Measurements from ENCODE around the gene VCPKMT.

Gene VCPKMT

DNA sequence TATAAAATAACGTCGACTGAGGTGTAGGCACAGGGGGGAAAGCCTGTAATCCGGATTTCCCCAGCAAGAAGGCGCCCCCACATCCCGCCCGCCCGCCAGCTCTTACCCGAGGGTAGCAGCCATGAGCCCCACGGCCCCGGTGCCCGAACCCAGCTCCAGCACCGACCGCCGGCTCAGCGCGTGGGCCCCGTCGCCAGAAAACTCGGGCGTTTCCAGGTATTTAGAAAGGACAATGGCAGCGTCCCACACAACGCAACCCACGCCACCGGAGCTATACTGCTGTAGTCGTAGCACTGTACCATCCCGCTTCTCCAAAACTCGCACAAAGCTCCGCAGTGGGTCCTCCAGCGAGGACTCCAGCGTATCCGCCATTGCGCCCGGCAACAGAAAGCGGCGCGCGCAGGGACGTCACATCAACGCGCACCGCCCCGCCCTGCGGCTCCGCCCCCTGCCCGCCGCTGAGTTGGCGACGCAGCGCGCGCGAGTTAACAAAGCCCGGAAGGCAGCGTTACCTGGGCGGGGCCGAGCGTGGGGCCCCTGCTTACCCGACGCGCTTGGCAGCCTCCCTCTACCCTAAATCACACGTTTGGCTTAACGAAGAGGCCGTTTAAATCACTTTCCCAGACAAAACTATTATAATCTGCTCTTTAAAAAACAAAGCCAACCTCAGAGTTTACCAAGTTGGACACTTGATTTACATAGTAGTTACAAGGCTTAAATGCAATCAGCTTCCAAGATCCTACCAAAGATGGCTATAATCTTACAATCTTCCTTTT lies at the start of gene VCPKMT:
TSS of gene VCPKMT (minus strand) at position 392 of the 776 bp plus-strand sequence. CDS start at position 372, 20 bp downstream.
- peak; percentile 79 for DNase-seq

DNA sequence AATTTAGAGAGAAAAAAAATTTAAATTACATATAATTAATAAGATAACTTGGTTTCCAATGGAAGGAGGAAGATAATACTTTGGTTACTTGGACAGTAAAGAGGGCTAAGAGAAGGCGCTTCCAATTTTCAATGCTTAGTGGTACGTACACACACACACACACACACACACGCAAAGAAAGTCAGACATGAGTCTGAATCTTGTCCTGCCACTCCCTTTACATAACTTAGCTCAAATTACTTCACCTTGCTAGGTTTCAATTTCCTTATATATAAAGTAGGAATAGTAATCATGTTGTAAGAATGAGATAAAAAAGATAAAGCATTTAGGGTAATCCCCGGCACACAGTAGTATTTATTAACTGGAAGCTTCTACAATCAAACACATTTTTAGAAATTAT lies 39.7 kb upstream of the VCPKMT start:
- DNase-seq: no peak

DNA sequence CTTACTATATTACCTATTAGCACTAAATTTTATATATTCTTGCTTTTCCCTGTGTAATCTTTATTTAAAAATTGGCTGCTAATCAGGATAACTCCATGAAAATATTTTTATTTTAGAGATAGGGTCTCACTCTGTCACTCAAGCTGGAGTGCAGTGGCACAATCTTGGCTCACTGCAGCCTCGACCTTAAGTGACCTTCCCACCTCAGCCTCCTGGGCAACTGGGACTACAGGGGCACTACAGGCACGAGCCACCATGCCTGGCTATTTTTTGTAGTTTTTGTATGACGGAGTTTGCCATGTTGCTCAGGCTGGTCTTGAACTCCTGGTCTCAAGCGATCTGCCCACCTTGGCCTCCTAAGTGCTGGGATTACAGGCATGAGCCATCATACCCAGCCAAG lies 32.4 kb upstream of the VCPKMT start:
- no peak for DNase-seq

DNA sequence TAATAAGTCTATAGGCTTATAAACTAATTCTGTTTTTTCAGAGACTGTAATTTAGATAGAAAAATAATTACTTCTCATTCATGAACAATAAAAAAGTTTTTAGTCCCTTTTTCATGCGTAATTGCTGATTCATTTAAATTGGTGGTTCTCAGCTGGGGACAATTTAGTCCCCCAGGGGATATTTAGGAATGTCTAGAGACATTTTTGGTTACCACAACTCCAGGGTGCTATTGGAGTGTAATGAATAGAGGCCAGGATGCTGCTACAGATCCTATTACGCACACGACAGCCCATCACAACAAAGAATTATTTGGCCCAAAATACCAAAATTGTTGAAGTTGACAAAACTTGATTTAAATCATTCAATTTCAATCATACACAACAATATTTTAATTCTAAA lies 22.8 kb upstream of the VCPKMT start:
- no peak for DNase-seq

DNA sequence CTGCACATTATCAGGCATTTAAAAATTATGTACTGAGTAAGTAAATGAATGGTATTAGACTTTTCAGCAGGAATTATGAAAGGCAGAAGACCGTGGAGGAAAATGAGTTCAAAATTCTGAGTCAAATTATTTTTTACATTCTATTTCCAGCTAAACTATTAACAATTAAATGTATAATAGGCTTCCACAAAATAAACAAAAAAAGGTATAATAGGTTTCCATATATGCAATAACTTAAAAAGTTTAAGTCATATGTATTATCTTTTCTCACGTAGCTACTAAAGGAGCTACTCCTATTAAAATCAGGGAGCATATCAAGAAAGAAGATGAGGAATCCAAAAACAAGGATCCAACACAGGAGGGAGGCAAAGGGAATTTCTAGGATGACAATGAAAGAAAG lies 11.4 kb upstream of the VCPKMT start:
- DNase-seq: no peak

DNA sequence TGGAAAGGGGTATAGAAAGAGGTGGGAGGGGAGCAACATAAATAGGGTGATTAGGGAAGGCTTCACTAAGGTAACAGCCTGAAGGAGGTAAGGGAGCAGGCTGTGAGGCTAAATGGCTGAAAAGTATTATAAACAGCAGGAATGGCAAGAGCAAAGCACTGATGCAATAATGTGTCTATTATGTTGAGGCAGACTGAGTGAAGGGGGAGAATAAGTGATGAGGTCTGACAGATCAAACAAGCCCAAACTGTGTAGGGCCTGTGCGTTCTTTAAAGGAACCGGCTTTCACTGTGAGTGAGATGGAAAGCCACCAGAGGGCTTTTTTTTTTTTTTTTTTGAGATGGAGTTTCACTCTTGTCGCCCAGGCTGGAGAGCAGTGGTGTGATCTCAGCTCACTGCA lies 6.7 kb upstream of the VCPKMT start:
- no peak for DNase-seq

DNA sequence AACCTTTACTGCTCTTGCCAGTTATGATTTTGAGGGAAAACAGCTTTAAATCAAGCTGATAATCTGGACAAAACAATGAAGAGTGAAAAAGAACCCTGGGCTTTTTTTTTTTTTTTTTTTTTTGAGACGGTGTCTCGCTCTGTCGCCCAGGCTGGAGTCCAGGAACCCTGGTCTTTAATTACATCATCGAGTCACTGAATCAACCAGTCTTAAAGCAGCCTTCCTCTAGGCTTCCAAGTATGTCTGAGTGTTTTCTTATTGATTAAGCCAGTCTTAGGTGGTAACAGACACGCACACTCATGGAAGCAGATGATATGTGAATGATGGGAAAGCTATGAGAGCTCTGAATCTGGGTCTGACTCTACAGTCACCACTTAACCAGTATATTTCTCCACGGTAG lies 5.9 kb upstream of the VCPKMT start:
- no peak for DNase-seq

DNA sequence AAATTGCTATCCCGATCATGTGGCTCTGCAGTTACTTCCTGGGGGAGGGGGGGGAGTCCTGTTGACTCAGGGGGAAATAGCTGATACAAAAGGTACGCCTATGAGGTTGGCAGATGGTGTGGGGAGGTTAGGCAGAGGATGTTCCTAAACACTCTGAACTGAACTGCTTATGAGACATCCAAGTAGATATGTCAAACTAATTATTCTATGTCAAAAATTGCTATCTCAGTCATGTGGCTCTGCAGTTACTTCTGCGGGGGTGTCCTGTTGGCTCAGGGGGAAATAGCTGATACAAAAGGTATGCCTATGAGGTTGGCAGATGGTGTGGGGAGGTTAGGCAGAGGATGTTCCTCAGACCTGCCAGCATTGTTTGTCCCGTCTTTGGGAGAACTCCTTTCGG lies 5.1 kb upstream of the VCPKMT start:
- no peak for DNase-seq

DNA sequence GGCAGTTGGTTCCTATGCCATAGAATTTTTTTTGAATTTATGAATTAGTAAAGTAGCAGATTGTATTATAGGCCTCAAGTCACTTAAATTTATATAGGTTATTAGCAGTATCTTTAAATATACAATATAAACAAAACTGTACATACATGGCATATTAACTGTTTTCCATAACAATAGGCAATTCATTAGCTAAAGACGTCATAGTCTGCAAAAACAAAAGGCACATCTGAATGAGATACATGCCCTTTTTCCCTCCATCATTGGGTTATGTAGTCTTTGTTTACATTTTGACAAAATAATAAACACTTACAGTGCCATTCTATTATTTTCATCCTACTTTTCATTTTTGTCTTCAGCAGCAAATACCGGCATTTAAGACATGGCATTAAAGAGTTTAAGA lies 1.1 kb upstream of the VCPKMT start:
- no peak for DNase-seq

DNA sequence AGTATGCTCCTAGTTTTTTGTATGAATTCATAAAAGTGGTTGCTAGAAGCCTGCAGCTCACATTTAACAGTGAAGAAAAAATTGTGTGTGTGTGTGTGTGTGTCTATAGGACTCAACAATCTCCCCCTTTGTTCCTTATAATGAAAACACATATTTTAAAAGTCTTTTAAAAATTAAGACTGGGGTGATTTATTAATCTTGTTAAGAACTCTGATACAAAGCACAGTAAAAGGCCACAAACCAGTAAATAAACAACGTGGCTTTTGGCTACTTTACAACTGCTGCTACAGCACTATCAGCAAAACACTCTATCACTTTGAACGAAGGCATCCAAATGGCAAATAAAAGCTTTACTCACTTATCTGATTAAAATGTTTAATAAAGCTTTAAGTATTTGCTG lies 594 bp upstream of the VCPKMT start:
- DNase-seq: no peak

DNA sequence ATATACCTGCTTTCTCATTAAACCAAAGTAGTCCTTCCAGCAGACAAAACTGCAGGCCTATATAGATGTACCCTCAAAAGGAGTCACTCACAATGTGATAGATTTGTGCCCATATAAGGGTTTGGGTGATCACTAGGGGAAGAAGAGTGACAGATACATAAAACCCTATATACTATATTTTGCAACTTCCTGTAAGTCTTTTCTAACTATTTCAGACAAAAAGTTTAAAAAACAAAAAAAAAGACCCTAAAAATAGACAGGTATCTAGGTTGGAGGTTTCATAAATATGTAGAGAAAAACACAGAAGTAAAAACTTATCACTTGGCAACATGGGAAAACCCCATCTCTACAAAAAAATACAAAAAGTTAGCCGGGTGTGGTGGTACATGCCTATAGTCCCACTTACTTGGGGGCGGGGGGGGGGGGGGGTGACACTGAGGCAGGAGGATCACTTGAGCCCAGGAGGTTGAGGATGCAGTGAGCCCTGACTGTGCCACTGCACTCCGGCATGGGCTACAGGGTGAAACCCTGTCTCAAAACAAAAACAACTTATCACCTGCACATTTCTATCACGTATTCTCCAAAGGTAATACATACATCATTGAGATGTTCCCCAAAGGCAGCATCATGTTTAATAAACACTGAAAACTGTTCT lies 2.9 kb downstream of the VCPKMT start:
- no peak for DNase-seq

DNA sequence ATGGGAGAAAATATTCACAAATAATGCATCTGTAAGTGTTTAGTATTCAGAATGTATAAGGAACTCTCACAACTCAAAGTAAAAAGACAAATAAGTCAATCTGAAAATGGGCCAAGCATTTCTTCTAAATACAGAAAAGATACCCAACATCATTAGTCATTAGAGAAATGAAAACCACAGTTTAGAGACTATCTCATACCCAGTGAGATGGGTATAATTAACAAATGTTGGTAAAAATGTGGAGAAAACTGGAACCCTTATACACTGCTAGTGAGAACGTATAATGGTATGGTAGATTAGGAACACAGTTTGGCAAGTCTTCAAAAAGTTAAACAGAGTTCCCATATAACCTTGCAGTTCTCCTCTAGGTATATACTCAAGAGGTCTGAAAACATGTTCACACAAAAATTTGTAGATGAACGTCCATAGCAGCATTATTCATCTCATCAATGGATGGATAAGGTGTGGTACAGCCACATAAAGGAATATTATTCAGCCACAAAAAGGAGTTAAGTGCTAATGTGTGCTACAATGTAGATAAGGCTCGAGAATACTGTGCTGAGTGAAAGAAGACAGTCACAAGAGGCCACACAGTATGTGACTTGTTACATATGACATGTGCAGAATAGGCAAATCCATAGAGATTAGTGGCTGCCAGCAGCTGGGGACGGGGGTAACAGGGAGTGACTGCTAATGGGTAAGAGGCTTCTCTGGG lies 5.9 kb downstream of the VCPKMT start:
- DNase-seq: no peak

DNA sequence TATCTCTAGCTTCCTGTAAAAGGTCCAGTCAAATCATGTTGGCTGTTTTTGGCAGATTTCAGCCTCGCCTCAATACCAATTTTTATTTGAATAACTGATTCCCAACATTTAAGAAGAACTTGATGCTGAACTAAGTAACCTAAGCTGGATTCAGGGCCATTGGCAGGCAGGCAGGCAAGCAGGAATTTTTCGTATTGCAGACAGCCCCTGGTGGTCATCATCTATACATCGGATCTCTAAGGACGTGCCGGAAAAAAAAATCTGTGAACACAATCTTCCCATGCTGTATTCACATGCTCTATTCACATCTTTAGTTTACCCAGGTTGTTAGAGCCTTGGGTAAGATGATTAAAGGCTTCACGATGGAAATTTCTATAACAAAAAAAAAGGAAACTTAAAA lies 7.0 kb downstream of the VCPKMT start:
- no peak for DNase-seq

DNA sequence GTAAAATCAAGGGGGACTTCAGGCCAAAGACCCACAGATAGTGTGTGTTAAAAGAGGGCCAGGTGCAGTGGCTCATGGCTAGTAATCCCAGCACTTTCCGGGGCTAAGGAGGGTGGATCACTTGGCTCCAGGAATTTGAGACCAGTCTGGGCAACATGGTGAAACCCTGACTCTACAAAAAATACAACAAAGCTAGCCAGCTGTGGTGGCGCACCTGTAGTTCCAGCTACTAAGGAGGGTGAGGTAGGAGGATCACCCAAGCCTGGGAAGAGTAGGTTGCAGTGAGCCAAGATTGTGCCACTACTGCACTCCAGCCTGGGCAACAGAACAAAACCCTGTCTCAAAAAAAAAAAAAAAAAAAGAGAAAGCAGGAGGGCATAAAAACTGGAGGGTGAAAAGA lies 8.5 kb downstream of the VCPKMT start:
- no peak for DNase-seq

DNA sequence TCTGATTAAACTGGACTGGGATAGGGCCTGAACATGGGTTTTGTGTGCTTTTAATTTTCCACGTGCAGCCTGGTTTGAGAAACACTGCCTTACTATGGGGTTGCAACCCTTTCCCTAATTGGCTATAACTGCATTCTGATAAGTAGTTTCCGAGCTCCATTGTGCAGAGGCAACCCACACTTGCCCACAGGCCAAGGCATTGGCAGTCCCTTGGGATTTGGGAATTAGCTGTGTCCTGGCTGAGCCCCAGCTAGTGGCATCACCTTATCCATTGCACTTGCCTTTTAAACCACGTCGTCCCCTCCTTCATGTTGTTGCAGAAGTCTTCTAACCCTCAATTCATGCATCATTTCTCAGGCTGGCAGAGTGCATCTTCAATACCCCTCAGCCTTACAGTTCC lies 10.2 kb downstream of the VCPKMT start:
- no peak for DNase-seq

DNA sequence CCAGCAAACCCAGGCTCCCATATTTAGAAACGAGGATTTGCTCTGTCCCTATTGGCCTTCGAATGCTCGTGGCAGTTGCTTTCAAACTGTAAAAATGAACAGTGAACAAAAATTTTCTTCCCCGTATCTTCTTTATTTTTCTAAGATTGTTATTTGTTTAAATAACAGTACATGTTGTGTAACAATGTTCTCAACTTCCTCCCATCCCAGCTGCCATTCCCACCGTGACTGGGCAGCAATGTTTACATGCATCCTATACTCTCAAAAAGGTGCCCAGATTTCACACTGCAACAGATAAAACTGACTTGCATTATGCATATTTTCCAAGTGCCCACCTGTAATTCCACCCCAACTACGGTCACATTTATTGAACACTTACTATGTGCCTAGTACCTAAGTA lies 12.8 kb downstream of the VCPKMT start:
- no peak for DNase-seq

DNA sequence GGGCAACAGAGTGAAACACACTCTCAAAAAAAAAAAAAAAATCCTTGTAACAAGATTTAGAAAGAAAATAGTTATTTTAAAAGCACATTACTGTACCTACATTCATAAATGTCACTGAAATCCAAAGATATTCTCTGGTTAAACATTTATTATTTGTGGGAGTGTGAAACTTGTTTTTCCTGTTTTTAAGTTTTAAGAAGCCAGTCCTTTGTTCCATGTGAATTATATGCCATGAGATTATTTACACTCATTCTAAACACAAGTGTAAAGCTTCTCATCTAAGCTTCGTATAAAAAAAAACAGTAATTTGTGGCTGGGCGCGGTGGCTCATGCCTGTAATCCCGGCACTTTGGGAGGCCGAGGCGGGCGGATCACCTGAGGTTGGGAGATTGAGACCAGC lies 15.0 kb downstream of the VCPKMT start:
- DNase-seq: no peak

DNA sequence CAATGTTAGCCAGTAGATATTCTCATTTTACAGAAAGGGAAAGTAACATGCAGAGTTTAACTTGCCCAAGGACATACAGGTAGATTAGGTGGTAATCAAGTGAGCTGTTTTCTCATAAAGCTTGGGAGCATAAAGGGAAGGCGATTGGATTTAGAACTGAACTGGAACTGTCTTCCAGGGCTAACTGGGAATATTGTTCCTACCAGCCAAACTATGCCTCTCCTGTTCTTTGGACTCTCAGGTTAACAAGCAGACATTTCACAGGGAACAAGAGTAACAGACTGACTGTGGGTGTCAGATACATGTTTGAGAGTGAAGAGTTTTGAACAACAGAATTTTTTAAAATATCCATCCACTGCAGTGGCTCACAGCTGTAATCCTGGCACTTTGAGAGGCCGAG lies 15.6 kb downstream of the VCPKMT start:
- no peak for DNase-seq

DNA sequence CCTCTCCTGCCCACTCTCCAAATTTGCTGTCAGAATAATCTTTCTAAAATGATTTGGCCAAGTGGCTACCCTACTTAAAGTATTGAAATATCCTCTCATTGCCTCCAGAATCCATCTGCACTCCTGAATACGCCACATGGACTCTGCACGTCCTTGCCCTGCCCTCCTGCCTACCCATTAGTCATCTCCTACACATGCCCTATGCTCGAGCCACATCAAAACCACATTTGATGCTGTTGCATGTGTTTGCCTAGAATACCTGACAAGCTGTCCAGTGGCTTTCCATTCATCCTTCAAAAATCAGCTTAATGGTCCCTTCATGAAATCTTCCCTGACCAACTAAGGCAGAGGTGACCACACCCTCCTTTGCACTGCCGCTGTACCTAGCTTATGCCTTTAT lies 17.0 kb downstream of the VCPKMT start:
- DNase-seq: no peak

DNA sequence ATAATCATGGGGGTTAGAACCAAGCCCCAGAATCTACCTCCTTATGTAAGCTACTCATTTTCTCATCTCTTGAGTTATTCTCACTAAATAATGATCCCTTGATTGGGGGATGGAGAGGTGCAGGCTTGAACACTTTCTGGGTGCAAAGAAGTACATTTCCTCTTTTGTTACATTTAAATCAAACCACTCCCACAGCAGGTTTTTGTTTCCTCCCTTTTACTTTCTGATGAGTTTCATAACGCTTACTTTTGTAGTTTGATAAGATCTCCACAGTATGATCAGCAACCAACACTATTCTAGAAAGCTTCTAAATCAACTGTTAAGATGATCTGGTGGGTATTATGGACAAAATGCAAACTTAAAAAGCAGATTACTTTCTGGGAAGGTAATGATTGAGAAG lies 20.5 kb downstream of the VCPKMT start:
- DNase-seq: no peak

DNA sequence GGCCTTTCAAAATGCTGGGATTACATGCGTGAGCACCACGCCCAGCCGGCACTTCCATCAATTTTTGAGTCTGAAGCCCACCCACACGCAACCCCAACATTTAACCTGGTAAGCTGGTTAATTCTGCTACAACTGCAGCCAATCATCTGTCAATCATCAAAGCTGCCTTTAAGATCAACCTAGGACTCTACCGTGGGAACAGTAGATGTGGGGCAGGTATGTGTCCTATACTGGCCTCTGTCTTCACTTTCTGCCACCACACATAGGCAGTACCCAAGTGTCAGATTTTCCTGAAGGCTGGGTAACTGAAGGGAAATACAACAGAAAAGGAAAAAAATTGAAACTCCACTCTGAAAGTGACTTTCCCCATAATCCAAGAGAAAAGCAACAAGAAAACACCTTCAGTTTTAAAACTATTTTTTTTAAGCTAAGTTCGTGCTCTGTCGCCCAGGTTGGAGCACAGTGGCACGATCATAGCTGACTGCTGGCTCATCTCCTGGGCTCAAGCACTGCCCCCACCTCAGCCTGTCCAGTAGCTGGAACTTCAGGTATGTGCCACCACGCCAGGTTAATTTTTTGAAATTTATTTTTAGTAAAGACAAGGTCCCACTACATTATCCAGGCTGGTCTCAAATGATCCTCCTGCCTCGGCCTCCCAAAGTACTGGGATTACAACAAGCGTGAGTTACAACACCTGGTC lies 22.2 kb downstream of the VCPKMT start:
- DNase-seq: no peak

DNA sequence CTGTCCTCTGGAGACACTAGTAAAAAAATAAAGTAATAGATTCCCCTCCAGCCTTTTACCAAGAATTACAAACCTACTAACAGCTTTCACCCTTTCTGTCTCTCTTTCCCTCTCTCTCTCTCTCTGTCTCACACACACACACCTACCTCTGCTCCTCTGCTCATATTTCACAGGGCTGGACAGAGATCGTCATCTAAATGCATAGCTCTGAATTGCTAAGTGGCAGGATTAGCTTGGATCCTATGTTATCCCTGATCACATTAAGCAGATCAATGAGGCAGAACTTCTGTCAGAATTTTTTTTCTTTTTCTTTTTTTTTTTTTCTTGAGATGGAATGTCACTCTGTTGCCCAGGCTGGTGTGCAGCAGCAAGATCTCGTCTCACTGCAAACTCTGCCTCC lies 22.9 kb downstream of the VCPKMT start:
- no peak for DNase-seq

DNA sequence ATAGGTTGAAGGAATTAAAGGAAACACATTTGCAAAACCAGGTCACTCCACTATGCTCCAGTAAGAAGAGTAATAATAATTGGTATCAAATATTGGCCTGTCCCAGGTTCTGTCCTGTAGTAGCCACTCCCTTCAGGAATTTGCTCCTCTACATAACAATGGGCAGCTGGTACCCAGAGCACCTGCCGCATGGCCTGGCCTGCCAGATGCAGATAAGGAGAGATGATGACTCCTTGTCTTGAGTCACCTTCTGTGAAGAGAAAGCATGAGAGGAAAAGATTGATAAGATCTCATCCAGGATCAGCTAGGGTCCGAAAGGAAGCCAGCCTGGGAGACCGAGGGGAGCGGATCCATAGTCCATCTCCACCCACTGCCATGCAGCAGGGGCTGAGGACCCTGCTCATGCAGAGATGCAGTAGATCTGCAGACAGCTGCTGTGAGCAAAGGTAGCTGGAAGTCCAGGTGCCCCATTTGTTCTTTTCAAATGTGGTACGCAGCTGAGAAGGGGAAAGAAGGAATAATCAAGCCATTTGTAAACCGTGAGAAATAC lies 24.3 kb downstream of the VCPKMT start:
- DNase-seq: no peak
